ENCODE results near the gene PEX10.

PEX10 gene

DNA sequence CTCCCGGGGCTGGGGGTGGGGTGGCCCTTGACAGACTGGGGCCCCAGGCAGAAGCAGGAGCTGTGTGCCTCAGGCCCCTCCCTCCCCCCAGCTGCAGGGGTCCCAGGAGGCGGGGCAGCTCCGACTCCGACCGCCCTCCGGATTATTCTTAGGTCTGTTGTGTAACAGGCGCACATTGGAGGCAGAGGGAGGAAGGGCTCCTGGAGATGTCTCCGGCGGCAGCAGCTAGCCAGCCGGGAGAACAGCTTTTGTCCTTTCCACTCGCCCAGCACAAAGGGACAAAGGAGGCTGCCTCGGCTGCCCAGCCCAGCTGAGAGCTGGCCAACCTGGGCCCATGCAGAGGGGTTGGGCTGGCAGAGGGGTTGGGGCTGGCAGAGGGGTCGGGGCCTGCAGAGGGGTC, 34.0 kb upstream of the PEX10 start:
- no peaks in the 10 kb centered on the region for H4K20me1 ChIP-seq (ENCODE audit: insufficient read depth, low read length)

GRCh38 chr1:2445823-2446215, 33.5 kb upstream of the PEX10 start:
- no peaks in the 10 kb centered on the region for H4K20me1 ChIP-seq (ENCODE audit: insufficient read depth, low read length)
- H3K4me3 ChIP-seq (ENCODE audit: low read length), result no peak overlapping the region
- no peak overlapping the region for H3K4me2 ChIP-seq (ENCODE audit: low read depth, low read length)
- H3K27ac ChIP-seq (ENCODE audit: low read length), result no peak overlapping the region
- H3K36me3 ChIP-seq (replicated peaks; ENCODE audit: insufficient read depth, low read length), result no peaks in the 10 kb centered on the region
- H3F3A ChIP-seq (ENCODE audit: insufficient read depth, low read length), result no peaks in the 10 kb centered on the region
- no peaks in the 10 kb centered on the region for H3K79me2 ChIP-seq (ENCODE audit: low read length)
- no peaks in the 10 kb centered on the region for H3K4me1 ChIP-seq (ENCODE audit: low read length)
- no peak for TF ChIP-seq EZH2phosphoT487 (IDR thresholded peaks at IDR 0.05; ENCODE audit: low read length)
- no peak for TF ChIP-seq EZH2 (optimal IDR thresholded peaks at IDR 0.05; ENCODE audit: low read depth, low read length)
- TF ChIP-seq, protein P1, sequence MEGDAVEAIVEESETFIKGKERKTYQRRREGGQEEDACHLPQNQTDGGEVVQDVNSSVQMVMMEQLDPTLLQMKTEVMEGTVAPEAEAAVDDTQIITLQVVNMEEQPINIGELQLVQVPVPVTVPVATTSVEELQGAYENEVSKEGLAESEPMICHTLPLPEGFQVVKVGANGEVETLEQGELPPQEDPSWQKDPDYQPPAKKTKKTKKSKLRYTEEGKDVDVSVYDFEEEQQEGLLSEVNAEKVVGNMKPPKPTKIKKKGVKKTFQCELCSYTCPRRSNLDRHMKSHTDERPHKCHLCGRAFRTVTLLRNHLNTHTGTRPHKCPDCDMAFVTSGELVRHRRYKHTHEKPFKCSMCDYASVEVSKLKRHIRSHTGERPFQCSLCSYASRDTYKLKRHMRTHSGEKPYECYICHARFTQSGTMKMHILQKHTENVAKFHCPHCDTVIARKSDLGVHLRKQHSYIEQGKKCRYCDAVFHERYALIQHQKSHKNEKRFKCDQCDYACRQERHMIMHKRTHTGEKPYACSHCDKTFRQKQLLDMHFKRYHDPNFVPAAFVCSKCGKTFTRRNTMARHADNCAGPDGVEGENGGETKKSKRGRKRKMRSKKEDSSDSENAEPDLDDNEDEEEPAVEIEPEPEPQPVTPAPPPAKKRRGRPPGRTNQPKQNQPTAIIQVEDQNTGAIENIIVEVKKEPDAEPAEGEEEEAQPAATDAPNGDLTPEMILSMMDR (IDR thresholded peaks at IDR 0.05; ENCODE audit: low read length), result no peak
- no peaks in the 10 kb centered on the region for H3K9me2 ChIP-seq (replicated peaks; ENCODE audit: insufficient read depth, low read length)
- H3K27me3 ChIP-seq (replicated peaks; ENCODE audit: insufficient read depth, low read length), result peaks cover 88% of the 10 kb centered on the region
- no peaks in the 10 kb centered on the region for H3K9me3 ChIP-seq (replicated peaks; ENCODE audit: insufficient read depth, low read length)
- no peak for DNase-seq
- no peak overlapping the region for H3K9ac ChIP-seq (ENCODE audit: low read length)
- H2AFZ ChIP-seq (ENCODE audit: low read length), result no peak overlapping the region

More for the DNA sequence above, 34.0 kb upstream of the PEX10 start:
- H3K9me3 ChIP-seq (replicated peaks; ENCODE audit: insufficient read depth, low read length), result no peaks in the 10 kb centered on the region
- H3K4me2 ChIP-seq (ENCODE audit: low read depth, low read length), result no peak overlapping the region
- no peaks in the 10 kb centered on the region for H3K4me1 ChIP-seq (ENCODE audit: low read length)
- H3K4me3 ChIP-seq (ENCODE audit: low read length), result no peak overlapping the region
- no peak overlapping the region for H3K27ac ChIP-seq (ENCODE audit: low read length)
- no peaks in the 10 kb centered on the region for H3K36me3 ChIP-seq (replicated peaks; ENCODE audit: insufficient read depth, low read length)
- TF ChIP-seq EZH2phosphoT487 (IDR thresholded peaks at IDR 0.05; ENCODE audit: low read length), result no peak
- no peak for TF ChIP-seq EZH2 (optimal IDR thresholded peaks at IDR 0.05; ENCODE audit: low read depth, low read length)
- TF ChIP-seq, protein P1 (IDR thresholded peaks at IDR 0.05; ENCODE audit: low read length), result no peak
- H3K27me3 ChIP-seq (replicated peaks; ENCODE audit: insufficient read depth, low read length), result peaks cover 88% of the 10 kb centered on the region
- no peak overlapping the region for H2AFZ ChIP-seq (ENCODE audit: low read length)
- no peaks in the 10 kb centered on the region for H3K9me2 ChIP-seq (replicated peaks; ENCODE audit: insufficient read depth, low read length)
- no peak overlapping the region for H3K9ac ChIP-seq (ENCODE audit: low read length)
- H3K79me2 ChIP-seq (ENCODE audit: low read length), result no peaks in the 10 kb centered on the region
- DNase-seq, result no peak
- H3F3A ChIP-seq (ENCODE audit: insufficient read depth, low read length), result no peaks in the 10 kb centered on the region

- Histone ChIP-seq H3K4me3 (ENCODE audit: low read length) (no peak overlapping the region), H3K4me2 (ENCODE audit: low read depth, low read length) (no peak overlapping the region), H3K36me3 (replicated peaks; ENCODE audit: insufficient read depth, low read length) (no peaks in the 10 kb centered on the region), H3K79me2 (ENCODE audit: low read length) (no peaks in the 10 kb centered on the region), H3K27ac (ENCODE audit: low read length) (no peak overlapping the region), H2AFZ (ENCODE audit: low read length) (no peak overlapping the region), H4K20me1 (ENCODE audit: insufficient read depth, low read length) (no peaks in the 10 kb centered on the region), H3K4me1 (ENCODE audit: low read length) (no peaks in the 10 kb centered on the region), H3K27me3 (replicated peaks; ENCODE audit: insufficient read depth, low read length) (peaks cover 91% of the 10 kb centered on the region), H3K9me3 (replicated peaks; ENCODE audit: insufficient read depth, low read length) (no peaks in the 10 kb centered on the region), H3K9ac (ENCODE audit: low read length) (no peak overlapping the region), H3K9me2 (replicated peaks; ENCODE audit: insufficient read depth, low read length) (no peaks in the 10 kb centered on the region), H3F3A (ENCODE audit: insufficient read depth, low read length) (no peaks in the 10 kb centered on the region)
- DNase-seq, result no peak
- TF ChIP-seq EZH2phosphoT487 (IDR thresholded peaks at IDR 0.05; ENCODE audit: low read length) (no peak), EZH2 (optimal IDR thresholded peaks at IDR 0.05; ENCODE audit: low read depth, low read length) (no peak)
- TF ChIP-seq, protein P1 (IDR thresholded peaks at IDR 0.05; ENCODE audit: low read length), result no peak
These were observed 32.9 kb upstream of the PEX10 start for GRCh38 chr1:2445162-2445822.
